Kidney epithelial cell (primary cell): ENCODE data around the gene BMERB1. TPM values are rescaled to one million over a fixed set of nuclear protein-coding genes. Genes with fewer than 3 reads are reported as not detected.

ENCODE experiments used
- DNase-seq: peaks from one replicate; pipeline ENCODE4 v3.0.0-alpha.2; 2010; ENCODE audit warnings: low read depth
- H3K27me3 ChIP-seq: 2 replicates; pipeline ENCODE4 v1.6.0; 2011; ENCODE audit warnings: low read length; ENCODE audit not compliant: control insufficient read depth, insufficient read depth
- H3K36me3 ChIP-seq: 2 replicates; pipeline ENCODE4 v1.5.1; 2011; ENCODE audit warnings: low read length; ENCODE audit not compliant: control insufficient read depth, insufficient read depth
- H3K4me3 ChIP-seq: 2 replicates; pipeline ENCODE4 v1.5.1; 2011; ENCODE audit warnings: low read depth, mild to moderate bottlenecking, control low read depth, low read length
- CTCF ChIP-seq: IDR thresholded peaks from 2 replicates; pipeline ENCODE4 v1.5.1; 2011; ENCODE audit warnings: mild to moderate bottlenecking, moderate library complexity, low read length, control low read depth, inconsistent platforms; ENCODE audit not compliant: insufficient read depth, poor library complexity, severe bottlenecking
- total RNA-seq: library from RNA; depleted of rRNA; stranded (reverse); fragments of >200 nt; gene quantifications from 2 replicates; pipeline ENCODE4 v1.2.3, GENCODE V29; 2015

BMERB1 gene
- total RNA-seq, 1 donor from 2014 or later = 29.3 TPM

GRCh38 chr16:15553313-15554088, 119.1 kb downstream of the BMERB1 start:
- TF ChIP-seq CTCF = no peak
- Histone ChIP-seq H3K4me3 (no peak overlapping the region), H3K36me3 (no peaks in the 10 kb centered on the region), H3K27me3 (no peaks in the 10 kb centered on the region)
- DNase-seq = no peak

- Histone ChIP-seq H3K27me3 (no peaks in the 10 kb centered on the region), H3K36me3 (no peaks in the 10 kb centered on the region), H3K4me3 (no peak overlapping the region)
- TF ChIP-seq CTCF = no peak
- DNase-seq = no peak
These were observed 121.7 kb downstream of the BMERB1 start for GRCh38 chr16:15556130-15556529.

- Histone ChIP-seq H3K27me3 (no peaks in the 10 kb centered on the region), H3K36me3 (no peaks in the 10 kb centered on the region), H3K4me3 (no peak overlapping the region)
- no peak for TF ChIP-seq CTCF
- no peak for DNase-seq
These were observed 122.9 kb downstream of the BMERB1 start for GRCh38 chr16:15557258-15557657.

GRCh38 chr16:15559176-15559575, 124.8 kb downstream of the BMERB1 start:
- no peak for TF ChIP-seq CTCF
- Histone ChIP-seq H3K4me3 (no peak overlapping the region), H3K36me3 (no peaks in the 10 kb centered on the region), H3K27me3 (no peaks in the 10 kb centered on the region)
- no peak for DNase-seq

GRCh38 chr16:15564604-15565339, 130.4 kb downstream of the BMERB1 start:
- Histone ChIP-seq H3K27me3 (no peaks in the 10 kb centered on the region), H3K4me3 (no peak overlapping the region), H3K36me3 (no peaks in the 10 kb centered on the region)
- DNase-seq = no peak
- no peak for TF ChIP-seq CTCF

- DNase-seq = no peak
- TF ChIP-seq CTCF = no peak
- H3K36me3 ChIP-seq = no peaks in the 10 kb centered on the region
- no peak overlapping the region for H3K4me3 ChIP-seq
- H3K27me3 ChIP-seq = no peaks in the 10 kb centered on the region
These were observed 131.7 kb downstream of the BMERB1 start for GRCh38 chr16:15566095-15566494.
